GM19025 (cell line): ENCODE data around the gene LRRC32.
"Not testable (repeated sequence)": the region's sequence is repeated elsewhere in the genome, so short reads cannot be mapped to it uniquely, and the experiment has no call there.

Source experiments
- ATAC-seq: cut with Tn5 transposase; IDR thresholded peaks from one replicate; pipeline ENCODE4 v1.9.1; 2021; ENCODE audit warnings: mild to moderate bottlenecking, low read depth, moderate library complexity; ENCODE audit not compliant: unreplicated experiment

The LRRC32 gene

GRCh38 chr11:76653674-76654284 lies 16.8 kb downstream of the LRRC32 start:
- ATAC-seq = no peak

- ATAC-seq = no peak
Observed at GRCh38 chr11:76653012-76653673, 17.4 kb downstream of the LRRC32 start.

- ATAC-seq = no peak
Observed at GRCh38 chr11:76649851-76650372, 20.6 kb downstream of the LRRC32 start.

GRCh38 chr11:76649011-76649410 lies 21.5 kb downstream of the LRRC32 start:
- no peak for ATAC-seq

GRCh38 chr11:76648061-76648460 lies 22.5 kb downstream of the LRRC32 start:
- no peak for ATAC-seq

DNA sequence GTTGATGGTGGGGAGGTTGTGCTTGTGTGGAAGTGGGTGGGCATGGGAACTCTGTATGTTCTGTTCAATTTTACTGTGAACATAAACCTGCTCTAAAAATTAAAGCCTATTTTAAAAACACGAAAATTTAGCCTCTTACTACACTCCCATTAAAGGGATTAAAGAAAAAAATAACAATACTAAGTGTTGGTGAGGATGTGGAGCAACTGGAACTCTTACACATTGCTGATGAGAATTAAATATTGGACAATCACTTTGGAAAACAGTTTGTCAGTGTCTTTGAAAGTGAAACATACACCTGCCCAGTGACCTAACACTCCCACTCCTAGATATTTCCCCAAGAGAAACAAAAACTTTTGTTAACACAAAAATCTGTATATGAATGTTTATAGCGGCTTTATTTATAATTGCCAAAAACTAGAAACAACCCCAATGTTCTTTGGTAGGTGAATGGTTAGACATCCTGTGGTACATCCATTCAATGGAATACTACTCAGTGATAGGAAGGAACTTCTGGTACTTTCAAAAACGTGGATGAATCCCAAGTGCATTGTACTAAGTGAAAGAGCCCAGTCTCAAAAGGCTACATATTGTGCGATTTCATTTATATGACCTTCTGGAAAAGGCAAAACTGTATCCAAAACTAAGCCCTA lies 23.5 kb downstream of the LRRC32 start:
- no peak for ATAC-seq

DNA sequence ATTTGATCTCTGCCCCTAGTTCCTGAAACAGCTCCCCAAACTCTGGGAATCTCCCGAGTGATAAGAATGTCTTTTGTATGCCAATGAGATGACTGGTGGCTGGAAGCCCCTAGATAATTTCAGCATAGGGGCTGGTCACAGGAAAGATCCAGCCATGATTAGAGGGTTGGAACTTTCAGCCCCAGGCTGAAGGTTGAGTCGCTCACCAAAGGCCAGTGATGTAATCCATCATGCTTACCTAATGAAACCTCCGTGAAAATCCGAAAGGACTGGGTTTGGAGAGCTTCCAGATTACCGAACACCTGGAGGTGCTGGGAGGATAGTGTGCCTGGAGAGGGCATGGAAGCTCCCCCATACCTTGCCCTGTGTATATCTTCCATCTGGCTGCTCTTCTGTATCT lies 26.0 kb downstream of the LRRC32 start:
- no peak for ATAC-seq

DNA sequence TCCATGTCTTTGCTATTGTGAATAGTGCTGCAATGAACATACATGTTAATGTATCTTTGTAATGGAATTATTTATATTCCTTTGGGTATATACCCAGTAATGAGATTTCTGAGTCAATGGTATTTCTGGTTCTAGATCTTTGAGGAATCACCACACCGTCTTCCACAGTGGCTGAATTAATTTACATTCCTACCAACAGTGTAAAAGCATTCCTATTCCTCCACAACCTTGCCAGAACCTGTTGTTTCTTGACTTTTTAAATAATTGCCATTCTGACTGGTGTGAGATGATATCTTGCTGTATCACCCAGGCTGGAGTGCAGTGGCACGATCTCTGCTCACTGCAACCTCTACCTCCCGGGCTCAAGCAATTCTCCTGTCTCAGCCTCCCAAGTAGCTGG lies 26.8 kb downstream of the LRRC32 start:
- not testable (repeated sequence) for ATAC-seq

GRCh38 chr11:76642341-76642740 lies 28.2 kb downstream of the LRRC32 start:
- no peak for ATAC-seq

GRCh38 chr11:76641905-76642304 lies 28.6 kb downstream of the LRRC32 start:
- no peak for ATAC-seq

GRCh38 chr11:76640501-76640900 lies 30.0 kb downstream of the LRRC32 start:
- ATAC-seq = no peak

DNA sequence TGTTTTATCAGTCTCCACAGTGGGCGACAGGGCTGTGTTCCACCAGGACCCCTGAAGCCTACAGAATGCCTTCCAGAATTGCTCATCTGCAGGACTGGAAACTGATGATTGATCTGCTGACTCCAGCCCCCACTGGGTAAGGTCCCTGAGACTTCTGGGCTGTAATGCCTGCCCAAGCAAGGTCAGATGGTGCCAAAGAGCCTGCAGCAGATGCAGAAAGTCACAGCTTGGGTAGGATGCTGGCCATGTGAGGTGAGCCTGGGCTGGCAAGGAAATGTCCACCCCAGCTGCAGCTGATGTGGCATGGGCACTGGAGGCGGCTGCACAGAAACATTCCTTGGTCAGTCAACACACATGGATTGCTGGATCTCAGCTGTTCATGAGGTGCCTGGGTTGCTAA lies 30.9 kb downstream of the LRRC32 start:
- no peak for ATAC-seq

GRCh38 chr11:76638270-76639197 lies 32.0 kb downstream of the LRRC32 start:
- ATAC-seq = no peak

DNA sequence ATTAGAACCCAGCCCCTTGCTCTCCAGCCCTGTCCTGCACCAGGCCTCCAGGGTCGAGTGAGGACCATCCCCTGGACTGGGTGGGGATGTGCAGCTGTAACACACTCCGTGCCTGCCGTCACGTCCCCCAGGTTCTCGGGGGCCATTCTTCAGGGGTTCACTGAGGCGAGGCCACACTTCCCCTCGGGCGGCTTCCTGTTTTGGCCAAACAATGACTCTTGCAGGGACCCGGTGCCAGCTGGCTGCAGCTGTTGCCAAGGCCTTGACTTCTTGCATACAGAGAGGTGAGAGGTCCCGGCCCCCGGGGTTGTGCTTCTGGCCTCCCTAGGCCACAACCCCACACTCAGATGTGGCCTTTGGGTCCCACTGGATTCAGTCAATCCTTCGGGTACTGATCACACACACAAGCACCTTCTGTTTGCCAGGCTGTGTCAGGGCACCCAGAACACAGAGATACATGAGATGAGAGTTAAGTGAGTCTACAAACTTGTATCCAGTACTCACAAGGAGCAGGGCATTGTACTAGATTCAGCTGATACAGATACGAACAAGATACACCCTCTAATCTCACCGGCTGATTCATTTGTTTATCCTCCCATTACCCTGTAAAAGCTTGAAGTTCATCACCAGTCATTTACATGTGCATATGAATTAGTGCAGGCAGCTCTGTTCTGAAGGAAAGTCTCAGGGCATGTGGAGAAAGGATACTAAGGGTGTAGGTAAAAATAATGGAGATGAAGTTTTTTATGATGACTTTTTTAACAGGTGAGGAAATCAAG lies 32.9 kb downstream of the LRRC32 start:
- ATAC-seq = peak; percentile 83

- no peak for ATAC-seq
Observed at GRCh38 chr11:76636826-76637460, 33.6 kb downstream of the LRRC32 start.

DNA sequence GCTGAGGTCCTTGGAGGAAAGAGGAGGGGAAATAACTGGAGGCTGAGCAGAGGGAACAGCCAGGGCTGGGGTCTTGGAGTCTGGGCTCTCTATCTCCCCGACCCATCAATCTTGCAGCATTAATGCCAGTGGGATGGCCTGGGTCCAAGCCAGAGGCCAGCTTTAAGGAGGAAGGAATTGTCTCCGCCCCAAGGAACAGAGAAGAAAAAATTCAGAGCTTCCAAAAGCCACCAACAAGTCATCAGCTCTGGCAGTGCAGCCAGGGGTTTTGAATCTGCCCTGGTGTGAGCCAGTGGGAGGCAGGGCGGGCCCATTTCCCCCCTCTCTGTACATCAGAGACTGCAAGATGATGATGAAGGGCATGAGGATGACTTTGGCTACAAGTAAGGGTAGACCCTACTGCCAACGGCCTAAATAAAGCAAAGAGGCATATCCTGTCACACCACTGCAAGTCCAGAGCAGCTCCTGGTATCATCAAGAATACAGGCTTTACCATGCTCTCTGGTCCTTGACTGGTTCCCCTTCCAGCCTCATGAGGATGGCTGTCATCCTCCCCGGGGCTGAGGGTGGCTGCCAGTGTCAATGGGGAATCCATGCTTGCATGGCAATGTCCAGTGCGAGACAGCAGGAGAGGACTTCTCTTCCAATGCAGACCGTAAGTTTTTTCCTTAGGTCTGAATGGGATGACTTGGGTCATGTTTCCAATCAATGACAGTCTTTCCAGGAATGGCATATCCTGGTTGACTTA lies 34.4 kb downstream of the LRRC32 start:
- no peak for ATAC-seq

- ATAC-seq = no peak
Observed at GRCh38 chr11:76634886-76635285, 35.7 kb downstream of the LRRC32 start.

DNA sequence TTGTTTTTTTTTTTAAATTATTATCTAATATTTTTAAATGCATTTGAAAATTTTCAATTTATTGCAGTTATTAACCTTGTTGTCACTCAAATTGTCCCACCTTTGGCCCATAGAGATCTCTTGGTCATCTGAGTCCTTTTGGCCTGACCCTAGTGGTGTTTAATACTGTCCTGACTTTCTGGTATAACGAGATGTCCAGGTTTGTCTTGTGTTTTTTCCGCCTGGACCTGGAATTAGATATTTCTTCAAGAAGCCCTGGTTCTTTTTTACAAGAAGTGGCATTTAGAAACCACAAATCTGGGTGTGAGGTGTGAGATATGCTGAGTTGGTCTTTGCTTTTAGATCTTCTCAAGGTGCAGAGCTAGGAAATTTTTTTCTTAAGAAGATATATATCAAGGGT lies 38.1 kb downstream of the LRRC32 start:
- no peak for ATAC-seq
